ENCODE data around the gene UBD. TPM values are rescaled to one million over a fixed set of nuclear protein-coding genes. Genes with fewer than 3 reads are reported as not detected.

UBD gene
- total and polyA plus RNA-seq, 12 donors: 0.17 to 2.3 (median 0.77) TPM; not detected in 5

DNA sequence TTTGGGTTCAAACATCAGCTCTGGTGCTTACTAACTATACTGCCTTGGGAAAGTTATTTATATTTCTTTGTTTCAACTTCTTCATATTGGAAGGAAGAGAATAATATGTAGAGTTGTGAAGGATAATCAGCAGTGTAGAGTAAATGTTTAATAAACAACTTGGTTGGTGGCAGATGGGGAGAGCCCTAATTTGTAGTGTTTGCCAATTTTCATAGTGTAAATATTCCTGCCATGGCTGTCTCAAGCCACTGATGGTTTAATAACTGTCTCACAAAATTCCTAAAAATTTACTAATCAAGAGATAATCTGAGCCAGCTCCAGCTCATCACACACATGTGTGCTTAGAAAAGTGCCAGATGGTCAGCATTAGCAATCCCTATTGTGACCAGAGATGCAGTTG lies 25.3 kb upstream of the UBD start, which contains the start of gene OR2H2:
TSS of gene OR2H2 (plus strand) at position 301 of the 400 bp plus-strand sequence. CDS start 2,824 bp downstream, outside the sequence.
- intact Hi-C loops (cut with DNase I): loop anchor here in 1 of 2 donors (10.0 kb wide), 1 partner anchor 900 kb away; no protein-coding TSS in a partner anchor
- DNase-seq: no peak
- no peak within 1 kb of the TSS for H3K4me3 ChIP-seq
- no peaks in the 10 kb centered on the region for H3K36me3 ChIP-seq (replicated peaks in 1 of 2)
- no peaks in the 10 kb centered on the region for H3K9me3 ChIP-seq (replicated peaks in 1 of 3)
- H3K4me1 ChIP-seq (replicated peaks in 1 of 2): no peaks in the 10 kb centered on the region
- no peaks in the 10 kb centered on the region for H3K27me3 ChIP-seq
- H3K27ac ChIP-seq: no peak within 1 kb of the TSS
- TF ChIP-seq, protein P1, sequence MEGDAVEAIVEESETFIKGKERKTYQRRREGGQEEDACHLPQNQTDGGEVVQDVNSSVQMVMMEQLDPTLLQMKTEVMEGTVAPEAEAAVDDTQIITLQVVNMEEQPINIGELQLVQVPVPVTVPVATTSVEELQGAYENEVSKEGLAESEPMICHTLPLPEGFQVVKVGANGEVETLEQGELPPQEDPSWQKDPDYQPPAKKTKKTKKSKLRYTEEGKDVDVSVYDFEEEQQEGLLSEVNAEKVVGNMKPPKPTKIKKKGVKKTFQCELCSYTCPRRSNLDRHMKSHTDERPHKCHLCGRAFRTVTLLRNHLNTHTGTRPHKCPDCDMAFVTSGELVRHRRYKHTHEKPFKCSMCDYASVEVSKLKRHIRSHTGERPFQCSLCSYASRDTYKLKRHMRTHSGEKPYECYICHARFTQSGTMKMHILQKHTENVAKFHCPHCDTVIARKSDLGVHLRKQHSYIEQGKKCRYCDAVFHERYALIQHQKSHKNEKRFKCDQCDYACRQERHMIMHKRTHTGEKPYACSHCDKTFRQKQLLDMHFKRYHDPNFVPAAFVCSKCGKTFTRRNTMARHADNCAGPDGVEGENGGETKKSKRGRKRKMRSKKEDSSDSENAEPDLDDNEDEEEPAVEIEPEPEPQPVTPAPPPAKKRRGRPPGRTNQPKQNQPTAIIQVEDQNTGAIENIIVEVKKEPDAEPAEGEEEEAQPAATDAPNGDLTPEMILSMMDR (IDR thresholded peaks at IDR 0.05): no peak
- no peak for TF ChIP-seq POLR2A (IDR thresholded peaks at IDR 0.05)

DNA sequence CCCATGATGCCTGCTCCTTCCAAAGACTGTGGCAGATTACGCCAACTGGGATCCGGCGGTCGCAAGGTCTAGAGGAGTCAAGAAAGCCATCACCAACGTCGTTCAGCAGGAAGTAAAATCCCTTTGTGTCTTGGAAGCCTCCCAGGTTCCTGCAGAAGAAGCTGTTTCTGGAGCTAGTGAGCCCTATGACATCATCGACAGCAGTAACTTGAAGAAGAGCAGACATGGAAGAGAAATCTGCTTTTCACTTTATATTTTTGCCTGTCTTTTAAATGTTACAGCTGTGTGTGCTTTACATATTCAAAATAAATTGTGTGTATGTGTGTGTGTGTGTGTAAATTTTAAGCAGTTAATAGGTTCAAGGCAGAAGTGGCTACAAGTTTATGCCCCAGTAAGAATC lies 18.0 kb upstream of the UBD start:
- Histone ChIP-seq H3K27ac (no peak overlapping the region), H3K4me3 (no peak overlapping the region), H3K36me3 (replicated peaks in 1 of 2) (no peaks in the 10 kb centered on the region), H3K4me1 (replicated peaks in 1 of 2) (no peaks in the 10 kb centered on the region), H3K9me3 (replicated peaks in 1 of 3) (no peaks in the 10 kb centered on the region), H3K27me3 (peaks cover 4% of the 10 kb centered on the region)
- TF ChIP-seq POLR2A (IDR thresholded peaks at IDR 0.05): no peak
- TF ChIP-seq, protein P1 (IDR thresholded peaks at IDR 0.05): no peak
- intact Hi-C loops (cut with DNase I): no loop called here
- WGBS, 4 donors: 66 to 77% (median 71%) methylated on average over 7 of the region's 7 CpGs
- DNase-seq: no peak

DNA sequence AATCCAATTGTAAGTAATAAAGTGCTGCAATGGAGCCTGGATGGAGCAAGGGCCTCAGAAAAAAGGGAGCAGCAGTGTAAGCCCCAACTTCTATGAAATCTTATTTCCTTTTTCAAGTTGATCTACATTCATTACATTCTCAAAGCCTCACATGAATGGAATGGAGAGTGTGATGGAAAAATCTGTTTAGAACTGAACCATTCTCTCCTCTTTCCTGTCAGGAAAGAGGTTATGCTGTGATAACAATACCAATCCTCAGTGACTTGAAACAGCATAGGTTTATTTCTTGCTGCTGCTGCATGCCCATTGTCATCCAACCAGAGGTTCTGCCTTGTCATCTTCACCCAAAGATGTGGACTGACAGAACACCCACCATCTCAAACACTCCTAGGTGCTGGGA lies 16.5 kb upstream of the UBD start:
- DNase-seq: no peak
- no peaks in the 10 kb centered on the region for H3K36me3 ChIP-seq (replicated peaks in 1 of 2)
- peaks cover 8% of the 10 kb centered on the region for H3K27me3 ChIP-seq
- no peaks in the 10 kb centered on the region for H3K9me3 ChIP-seq (replicated peaks in 1 of 3)
- H3K4me3 ChIP-seq: no peak overlapping the region
- intact Hi-C loops (cut with DNase I): no loop called here
- H3K4me1 ChIP-seq (replicated peaks in 1 of 2): no peaks in the 10 kb centered on the region
- no peak for TF ChIP-seq POLR2A (IDR thresholded peaks at IDR 0.05)
- TF ChIP-seq, protein P1 (IDR thresholded peaks at IDR 0.05): no peak
- H3K27ac ChIP-seq: no peak overlapping the region

DNA sequence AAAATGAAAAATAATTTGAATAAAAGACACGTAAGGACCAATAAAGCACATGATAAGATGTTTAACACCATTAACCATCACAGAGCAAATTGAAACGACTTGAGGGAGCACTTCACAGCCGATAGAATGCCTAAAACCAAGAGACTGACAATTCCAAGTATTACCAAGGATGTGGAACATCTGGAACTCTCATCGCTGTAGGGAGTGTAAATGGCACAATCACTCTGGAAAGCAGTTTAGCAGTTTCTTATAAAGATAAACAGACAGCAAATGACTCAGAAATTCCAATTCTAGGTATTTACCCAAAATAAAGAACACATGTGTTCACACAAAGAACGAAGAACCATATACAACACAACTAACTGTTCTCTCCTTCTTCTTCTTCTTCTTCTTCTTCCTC lies 8.5 kb upstream of the UBD start:
- Histone ChIP-seq H3K27ac (no peak overlapping the region), H3K36me3 (replicated peaks in 1 of 2) (no peaks in the 10 kb centered on the region), H3K27me3 (peaks cover 19% of the 10 kb centered on the region), H3K4me3 (no peak overlapping the region), H3K9me3 (replicated peaks in 1 of 3) (no peaks in the 10 kb centered on the region), H3K4me1 (replicated peaks in 1 of 2) (no peaks in the 10 kb centered on the region)
- no peak for DNase-seq
- TF ChIP-seq POLR2A (IDR thresholded peaks at IDR 0.05): no peak
- TF ChIP-seq, protein P1 (IDR thresholded peaks at IDR 0.05): no peak
- intact Hi-C loops (cut with DNase I): no loop called here
- 65 to 73% (median 67%) methylated on average over 5 of the region's 5 CpGs for WGBS, 4 donors
